AG04450 (cell line): ENCODE data around the gene ONECUT3. TPM values are rescaled to one million over a fixed set of nuclear protein-coding genes. Genes with fewer than 3 reads are reported as not detected.

Source experiments
- CTCF ChIA-PET: fragments of 300-600, 350-600 bp; formaldehyde crosslinking; extraction: SDS; loops from one replicate; lab custom pipeline; 2022; ENCODE audit warnings: antibody characterized with exemption, inconsistent platforms; lab: Charles Lee
- POLR2A ChIA-PET: fragments of 350-600 bp; formaldehyde crosslinking; extraction: SDS; loops from one replicate; lab custom pipeline; 2021; ENCODE audit warnings: antibody characterized with exemption, inconsistent platforms; lab: Yijun Ruan, JAX
- DNase-seq: peaks from one replicate; pipeline ENCODE4 v3.0.0-alpha.2; 2011; ENCODE audit warnings: low read depth, low spot score
- H3K27ac ChIP-seq: one replicate; pipeline ENCODE4 v1.5.1; 2012; ENCODE audit warnings: low read depth, low read length, control low read depth
- H3K27me3 ChIP-seq: one replicate; pipeline ENCODE4 v1.6.0; 2012; ENCODE audit warnings: low read length; ENCODE audit not compliant: control insufficient read depth, insufficient read depth
- H3K4me3 ChIP-seq: 2 replicates; pipeline ENCODE4 v1.5.1; 2011; ENCODE audit warnings: mild to moderate bottlenecking, low read depth, low read length, control low read depth
- H3K9me3 ChIP-seq: 2 replicates; pipeline ENCODE4 v1.5.1; 2012; ENCODE audit warnings: low read length; ENCODE audit not compliant: control insufficient read depth, insufficient read depth
- polyA plus RNA-seq: library from polyadenylated mRNA; depleted of rRNA; stranded (reverse); fragments of >200 nt; gene quantifications from 2 replicates; pipeline ENCODE4 v1.2.3, GENCODE V29; 2011
- TF ChIP-seq, protein P1 (sequence below): IDR thresholded peaks from 2 replicates; pipeline ENCODE4 v1.5.1; 2011; ENCODE audit warnings: low read depth, low read length, control low read depth, inconsistent platforms

The ONECUT3 gene
- polyA plus RNA-seq, 1 experiment = not detected

DNA sequence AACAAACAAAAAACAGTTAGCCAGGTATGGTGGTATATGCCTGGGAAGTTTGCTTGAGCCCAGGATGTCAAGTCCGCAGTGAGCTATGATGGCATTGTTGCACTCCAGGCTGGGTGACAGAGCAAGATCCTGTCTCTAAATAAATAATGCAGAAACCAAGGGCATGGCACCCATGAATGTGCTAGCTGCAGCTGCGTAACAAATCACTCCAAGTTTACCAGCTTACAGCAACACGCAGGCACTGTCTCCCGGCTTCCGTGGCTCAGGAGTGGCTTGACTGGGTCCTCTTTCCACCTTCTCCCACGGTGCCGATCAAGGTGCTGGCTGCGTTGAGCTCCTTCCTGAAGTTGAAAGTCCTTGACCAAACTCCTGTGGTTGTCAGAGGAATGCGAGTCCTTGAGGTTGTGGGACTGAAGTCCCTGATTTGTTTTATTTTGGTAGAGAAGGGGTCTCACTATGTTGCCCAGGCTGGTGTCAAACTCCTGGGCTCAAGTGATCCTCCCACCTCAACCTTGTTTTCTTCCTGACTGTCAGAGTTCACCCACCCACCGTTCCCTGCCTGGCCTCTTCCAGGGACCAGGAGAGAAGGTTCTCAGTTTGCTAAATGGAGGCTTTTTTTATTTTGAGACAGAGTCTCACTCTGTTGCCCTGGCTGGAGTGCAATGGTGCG lies 13.2 kb upstream of the ONECUT3 start:
- H3K27me3 ChIP-seq = peaks cover 35% of the 10 kb centered on the region
- H3K27ac ChIP-seq = no peak overlapping the region
- peaks cover 6% of the 10 kb centered on the region for H3K9me3 ChIP-seq
- TF ChIP-seq, protein P1, sequence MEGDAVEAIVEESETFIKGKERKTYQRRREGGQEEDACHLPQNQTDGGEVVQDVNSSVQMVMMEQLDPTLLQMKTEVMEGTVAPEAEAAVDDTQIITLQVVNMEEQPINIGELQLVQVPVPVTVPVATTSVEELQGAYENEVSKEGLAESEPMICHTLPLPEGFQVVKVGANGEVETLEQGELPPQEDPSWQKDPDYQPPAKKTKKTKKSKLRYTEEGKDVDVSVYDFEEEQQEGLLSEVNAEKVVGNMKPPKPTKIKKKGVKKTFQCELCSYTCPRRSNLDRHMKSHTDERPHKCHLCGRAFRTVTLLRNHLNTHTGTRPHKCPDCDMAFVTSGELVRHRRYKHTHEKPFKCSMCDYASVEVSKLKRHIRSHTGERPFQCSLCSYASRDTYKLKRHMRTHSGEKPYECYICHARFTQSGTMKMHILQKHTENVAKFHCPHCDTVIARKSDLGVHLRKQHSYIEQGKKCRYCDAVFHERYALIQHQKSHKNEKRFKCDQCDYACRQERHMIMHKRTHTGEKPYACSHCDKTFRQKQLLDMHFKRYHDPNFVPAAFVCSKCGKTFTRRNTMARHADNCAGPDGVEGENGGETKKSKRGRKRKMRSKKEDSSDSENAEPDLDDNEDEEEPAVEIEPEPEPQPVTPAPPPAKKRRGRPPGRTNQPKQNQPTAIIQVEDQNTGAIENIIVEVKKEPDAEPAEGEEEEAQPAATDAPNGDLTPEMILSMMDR = no peak
- H3K4me3 ChIP-seq = no peak overlapping the region
- ChIA-PET POLR2A (no interaction called here), CTCF (no interaction called here)
- DNase-seq = no peak

DNA sequence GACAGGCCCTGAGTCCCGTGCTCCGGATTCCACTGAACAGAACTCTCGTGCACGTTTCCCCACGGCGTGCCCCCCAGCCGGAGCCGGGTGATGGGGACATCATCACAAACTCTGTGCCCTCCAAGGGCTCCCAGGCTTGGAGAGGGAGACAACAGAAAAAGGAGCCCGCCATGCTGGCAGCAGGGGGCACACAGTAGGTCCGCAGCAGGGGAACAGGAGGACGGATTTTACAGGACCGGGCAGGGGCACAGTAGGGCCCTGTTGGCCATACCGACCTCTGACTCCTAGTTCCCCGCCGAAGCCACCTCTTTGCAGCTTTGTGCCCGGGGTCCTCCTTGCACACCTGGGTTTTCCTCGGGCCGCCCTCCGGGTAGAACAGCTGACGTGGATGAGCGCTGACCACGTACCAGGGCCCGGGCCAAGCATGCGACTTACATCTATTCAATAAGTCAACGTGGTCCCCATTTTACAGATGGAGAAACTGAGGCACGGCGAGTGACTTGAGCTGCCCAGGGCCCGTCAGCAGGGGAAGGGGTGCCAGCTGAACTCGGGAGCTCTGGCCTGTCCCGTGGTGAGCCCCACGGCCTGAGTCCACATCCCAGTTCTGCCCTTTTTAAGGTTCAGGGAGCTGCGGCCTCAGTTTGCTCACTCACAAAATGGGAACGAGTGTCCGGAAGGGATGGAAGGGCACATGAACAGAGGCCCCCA lies 10.2 kb upstream of the ONECUT3 start:
- ChIA-PET CTCF (no interaction called here), POLR2A (no interaction called here)
- Histone ChIP-seq H3K27me3 (peaks cover 31% of the 10 kb centered on the region), H3K9me3 (peaks cover 6% of the 10 kb centered on the region), H3K27ac (no peak overlapping the region), H3K4me3 (no peak overlapping the region)
- DNase-seq = no peak
- TF ChIP-seq, protein P1 = no peak

DNA sequence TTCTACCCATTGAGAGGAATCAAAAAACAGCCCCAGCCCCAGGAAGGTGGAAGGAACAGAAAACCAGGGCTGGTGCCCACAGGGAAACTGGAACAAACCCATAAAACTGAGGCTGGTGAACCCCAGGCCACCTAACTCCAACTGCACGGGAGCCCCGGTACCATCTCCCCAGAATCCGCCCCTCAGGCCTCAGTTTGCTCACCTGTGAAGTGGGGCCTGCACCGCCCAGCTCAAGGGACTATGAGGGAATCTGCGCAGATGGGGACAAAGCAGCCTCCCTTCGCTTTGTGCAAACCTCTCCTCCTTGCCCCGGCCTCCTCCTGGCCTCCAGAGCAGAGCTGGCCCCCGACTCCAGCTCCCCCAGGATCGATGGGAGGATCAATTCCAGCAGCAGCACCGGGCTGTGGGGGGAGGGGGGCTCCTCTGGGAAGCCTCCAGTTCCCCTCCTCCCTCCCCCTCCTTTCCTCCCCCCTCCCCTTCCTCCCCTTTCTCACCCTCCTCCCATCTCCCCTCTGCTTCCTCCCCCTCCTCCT lies 9.1 kb upstream of the ONECUT3 start:
- H3K9me3 ChIP-seq = peaks cover 6% of the 10 kb centered on the region
- no peak for DNase-seq
- H3K27ac ChIP-seq = no peak overlapping the region
- TF ChIP-seq, protein P1 = no peak
- ChIA-PET CTCF (interaction anchor here (1.4 kb wide), 1 partner anchor 72 kb away, joined by 3 read pairs; no protein-coding TSS in a partner anchor), POLR2A (no interaction called here)
- H3K4me3 ChIP-seq = no peak overlapping the region
- H3K27me3 ChIP-seq = peaks cover 34% of the 10 kb centered on the region

DNA sequence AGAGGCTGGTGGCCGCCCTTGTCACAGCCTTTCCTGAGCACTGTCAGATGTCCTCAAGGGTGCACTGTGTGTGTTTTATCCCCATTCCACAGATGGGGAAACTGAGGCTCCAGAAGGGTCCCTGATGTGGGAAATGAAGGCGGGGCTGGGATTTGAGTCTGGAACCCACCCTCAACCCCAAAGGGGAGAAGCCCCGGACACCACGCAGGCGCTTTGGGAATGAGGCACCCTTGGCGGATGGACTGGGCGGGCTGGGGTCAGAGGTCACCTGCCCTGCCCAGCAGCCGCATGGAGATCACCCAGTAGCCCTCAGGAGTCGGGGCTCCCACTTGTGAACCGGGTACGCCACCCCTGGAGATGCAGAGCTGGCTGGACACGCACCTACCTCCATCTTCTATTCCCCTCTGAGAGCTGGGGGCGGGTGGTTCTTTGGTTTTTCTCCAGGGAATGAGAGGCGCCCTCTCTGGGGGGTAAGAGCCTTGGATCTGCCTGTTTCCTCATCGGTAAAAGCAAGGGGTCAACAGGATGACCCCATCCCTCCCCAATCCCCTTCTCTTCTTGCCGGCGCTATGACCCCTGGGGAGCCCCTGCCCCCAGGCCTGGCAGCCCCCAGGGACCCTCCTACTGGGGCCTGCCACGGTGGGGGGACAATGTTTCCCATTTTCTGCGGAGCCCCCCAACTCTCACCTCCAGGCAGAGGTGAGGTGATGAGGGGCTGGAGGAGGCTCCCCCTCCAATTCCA lies 8.3 kb upstream of the ONECUT3 start:
- ChIA-PET POLR2A (no interaction called here), CTCF (interaction anchor here (1.4 kb wide), 1 partner anchor 73 kb away, joined by 3 read pairs; no protein-coding TSS in a partner anchor)
- TF ChIP-seq, protein P1 = no peak
- peaks cover 36% of the 10 kb centered on the region for H3K27me3 ChIP-seq
- H3K9me3 ChIP-seq = peaks cover 4% of the 10 kb centered on the region
- DNase-seq = no peak
- H3K27ac ChIP-seq = no peak overlapping the region
- no peak overlapping the region for H3K4me3 ChIP-seq
